ENCODE results near the gene LMF2.

LMF2 gene

DNA sequence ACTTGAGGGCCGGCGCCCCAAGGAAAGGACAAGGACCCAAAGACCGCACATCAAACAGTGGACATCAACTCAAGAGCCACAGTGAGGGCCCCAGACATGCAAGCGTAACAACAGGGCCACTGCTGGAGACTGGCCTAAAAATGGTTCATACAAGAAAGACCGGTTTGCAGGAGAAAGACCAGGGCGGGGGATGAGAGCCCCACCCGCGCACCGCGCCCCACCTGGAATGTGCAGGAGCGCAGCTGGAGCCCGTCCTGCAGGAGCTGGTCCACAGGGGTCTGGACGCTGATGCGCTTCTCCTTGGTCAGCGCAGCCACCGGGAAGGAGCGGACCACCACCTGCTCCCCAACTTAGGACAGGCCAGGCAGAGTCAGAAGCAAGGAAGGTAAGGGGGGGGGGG is 46.6 kb downstream of the LMF2 start:
- no peak for DNase-seq

DNA sequence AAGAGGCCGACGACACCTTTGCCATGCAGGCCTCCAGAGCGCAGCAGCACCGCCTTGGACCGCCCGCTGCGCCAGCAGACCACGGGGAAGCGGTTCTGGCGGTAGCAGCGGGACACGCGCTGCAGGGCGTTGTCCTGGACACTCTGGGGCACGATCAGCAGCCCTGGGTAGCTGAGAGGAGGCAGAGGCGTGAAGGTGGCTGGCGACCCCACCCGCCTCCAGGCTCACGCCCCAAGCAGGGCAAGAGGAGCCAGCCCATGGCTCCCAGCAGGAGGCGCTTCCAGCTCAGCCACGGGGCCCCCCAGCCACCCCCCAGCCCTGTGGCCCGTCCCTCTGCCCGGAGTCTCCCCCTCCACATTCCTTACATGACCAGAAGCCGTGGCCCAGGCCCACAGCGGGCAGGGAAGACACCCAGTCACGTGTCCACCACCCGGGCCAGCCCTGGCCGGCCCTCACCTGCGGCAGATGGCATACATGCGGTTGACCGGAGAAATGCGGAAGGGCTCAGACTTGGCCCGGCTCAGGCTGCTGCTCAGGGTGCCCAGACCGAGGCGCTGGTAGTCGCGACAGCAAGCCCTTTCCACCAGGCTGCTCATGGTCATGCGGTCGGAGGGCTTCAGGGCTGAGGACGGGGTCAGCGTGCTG is 47.9 kb downstream of the LMF2 start:
- no peak for DNase-seq

DNA sequence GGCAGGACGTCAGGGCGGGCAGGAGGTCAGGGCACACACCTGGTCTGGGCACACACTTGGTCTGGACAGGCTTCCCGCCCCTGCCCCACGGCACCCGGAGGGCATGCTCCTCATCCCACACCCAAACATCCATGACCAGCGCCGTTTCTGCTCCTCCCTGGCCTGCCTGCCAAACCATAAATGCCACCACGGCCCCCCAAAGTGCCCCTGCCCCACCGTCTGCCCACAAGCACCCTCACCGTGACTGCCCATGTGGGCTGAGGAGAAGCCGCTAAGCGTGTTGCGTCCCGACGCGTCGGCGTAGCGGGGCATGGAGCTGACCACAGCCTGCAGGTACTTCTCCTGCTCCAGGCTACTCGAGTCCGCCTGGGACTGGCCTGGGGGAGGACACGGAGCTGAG is 48.5 kb downstream of the LMF2 start:
- DNase-seq, result no peak

DNA sequence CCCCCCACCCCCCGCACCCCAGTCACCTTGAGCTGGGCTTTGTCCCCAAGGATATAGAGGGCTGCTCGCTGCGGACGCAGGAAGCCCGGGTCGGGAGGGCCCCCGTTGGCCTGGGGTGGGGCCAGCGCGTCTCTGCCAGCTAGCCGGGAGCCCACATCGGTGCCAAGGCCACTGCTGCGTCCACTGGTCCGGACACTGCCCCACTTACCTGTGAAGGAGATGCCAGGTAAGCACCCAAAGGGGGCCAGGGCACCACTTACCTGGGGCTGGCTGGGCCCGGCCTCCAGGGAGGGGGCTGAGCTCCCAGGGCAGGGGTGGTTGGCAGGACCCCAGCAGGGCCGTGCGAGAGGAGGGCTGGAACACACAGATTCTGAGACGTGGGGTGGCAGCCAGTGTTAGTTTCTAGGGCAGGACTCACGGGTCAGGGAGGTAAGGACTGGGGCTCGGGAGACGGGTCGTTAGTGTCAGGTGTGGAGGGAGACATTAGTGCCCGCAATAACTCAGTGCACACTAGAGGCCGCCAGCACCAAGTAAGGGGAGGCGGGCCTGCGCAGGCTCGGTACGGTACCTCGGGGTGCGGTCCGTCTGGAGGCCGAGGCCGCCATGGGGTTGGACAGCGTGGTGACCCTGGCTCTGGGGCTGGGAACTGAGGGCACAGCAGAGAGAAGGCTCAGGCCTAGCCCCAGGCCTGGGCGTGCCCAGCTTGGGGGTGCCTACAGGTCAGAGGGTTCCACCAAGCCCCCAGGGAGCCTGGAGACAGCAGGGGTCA is 50.9 kb downstream of the LMF2 start:
- DNase-seq, result no peak

DNA sequence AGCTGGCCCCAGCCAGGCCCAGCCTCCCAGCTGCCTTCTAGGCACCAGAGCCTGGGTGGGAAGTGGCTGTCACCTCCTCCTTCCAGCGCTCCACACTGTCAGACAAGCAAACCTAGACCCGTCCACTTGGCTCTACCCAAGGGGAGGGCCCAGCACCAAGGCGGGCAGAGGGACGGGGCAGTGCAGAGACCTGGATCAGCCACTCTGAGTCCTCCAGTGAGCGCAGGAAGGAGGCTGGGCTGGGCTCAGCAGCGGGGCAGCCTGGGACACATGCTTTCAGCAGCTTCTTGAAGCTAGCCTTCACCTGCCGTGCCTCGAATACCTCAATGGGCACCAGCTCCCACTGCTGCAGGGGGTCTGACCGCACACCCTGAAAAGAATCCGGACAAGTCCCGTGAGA is 51.5 kb downstream of the LMF2 start:
- DNase-seq, result no peak

- DNase-seq, result no peak
These were observed 52.3 kb downstream of the LMF2 start for GRCh38 chr22:50455201-50455600.

- no peak for DNase-seq
These were observed 52.9 kb downstream of the LMF2 start for GRCh38 chr22:50454556-50455075.
